Gastrocnemius medialis (tissue), 4 donors: ENCODE data around the gene OPRL1.

Experiments
- CTCF ChIP-seq, 5 experiments: fragments of 450-650 bp in 3 of 5; fragments of 200-600 bp in 2 of 5; sonication (generic) in 2 of 5; IDR thresholded peaks in 4 of 5; conservative IDR thresholded peaks in 1 of 5; 1 replicate in 4 of 5; 2 replicates in 1 of 5; pipeline ENCODE4 v1.5.1; 2016 to 2019; ENCODE audit warnings: antibody characterized with exemption in 5 of 5, mild to moderate bottlenecking in 3 of 5, moderate library complexity in 3 of 5
- POLR2A ChIP-seq, 2 donors: fragments of 450-650 bp; IDR thresholded peaks; one replicate each; pipeline ENCODE4 v1.6.1; 2017; ENCODE audit warnings: antibody characterized with exemption in 2 of 2, mild to moderate bottlenecking in 2 of 2, moderate library complexity in 2 of 2

DNA sequence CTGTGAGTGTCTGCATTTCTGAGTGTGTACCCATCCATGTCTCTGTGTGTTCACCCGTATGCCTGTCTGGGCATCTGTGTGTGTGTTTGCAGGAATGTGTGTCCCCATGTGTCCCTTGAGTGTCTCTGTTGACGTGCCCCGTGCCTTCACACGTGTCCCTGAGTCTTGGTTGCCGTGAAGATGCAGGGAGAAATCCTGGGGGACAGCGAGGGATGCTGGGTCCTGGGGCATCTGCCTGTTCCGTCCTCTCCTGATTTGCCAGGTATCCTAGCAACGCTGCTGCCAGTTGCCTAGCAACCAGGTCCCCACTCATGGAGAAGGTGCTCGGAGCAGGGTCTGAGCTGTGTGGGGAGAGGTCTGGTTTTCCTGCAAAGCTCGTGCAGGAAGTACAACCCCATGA is 10.3 kb downstream of the OPRL1 start:
- TF ChIP-seq CTCF (IDR thresholded peaks at IDR 0.05 in 4 of 5, conservative IDR thresholded peaks at IDR 0.05 in 1 of 5): no peak
- TF ChIP-seq POLR2A (IDR thresholded peaks at IDR 0.05): no peak
